Endothelial cell (in vitro differentiated cells): ENCODE measurements around the gene ZNF423. TPM values are rescaled to one million over a fixed set of nuclear protein-coding genes. Genes with fewer than 3 reads are reported as not detected.

Experiments used
- DNase-seq: peaks from one replicate; pipeline ENCODE4 v3.0.0; 2021; ENCODE audit warnings: low spot score
- H3K27ac Mint-ChIP-seq: one replicate; pipeline ENCODE4 v1.8.0; 2021; ENCODE audit warnings: mixed read lengths, inconsistent platforms; ENCODE audit not compliant: unreplicated experiment
- H3K27me3 Mint-ChIP-seq: one replicate; pipeline ENCODE4 v1.8.0; 2021; ENCODE audit warnings: mild to moderate bottlenecking, moderate library complexity, mixed read lengths, inconsistent platforms; ENCODE audit not compliant: unreplicated experiment
- H3K36me3 Mint-ChIP-seq: one replicate; pipeline ENCODE4 v1.8.0; 2021; ENCODE audit warnings: mild to moderate bottlenecking, low read depth, mixed read lengths, inconsistent platforms; ENCODE audit not compliant: unreplicated experiment
- H3K4me1 Mint-ChIP-seq: one replicate; pipeline ENCODE4 v1.8.0; 2021; ENCODE audit warnings: mild to moderate bottlenecking, mixed read lengths, inconsistent platforms; ENCODE audit not compliant: unreplicated experiment
- H3K4me3 Mint-ChIP-seq: one replicate; pipeline ENCODE4 v1.8.0; 2021; ENCODE audit warnings: mild to moderate bottlenecking, mixed read lengths, inconsistent platforms; ENCODE audit not compliant: unreplicated experiment
- H3K9me3 Mint-ChIP-seq: one replicate; pipeline ENCODE4 v1.8.0; 2021; ENCODE audit warnings: mixed read lengths, inconsistent platforms; ENCODE audit not compliant: unreplicated experiment
- total RNA-seq: library from RNA; stranded (reverse); fragmentation: NEBNext Ultra II Directional; extraction: Animal tissue kit (Norgen Biotek cat#: 25700); gene quantifications from one replicate; pipeline ENCODE4 v1.2.1, GENCODE V29; 2021; ENCODE audit not compliant: unreplicated experiment
- TF ChIP-seq, protein P1 (sequence below): fragments of 200-600 bp; sonication (generic); IDR thresholded peaks from one replicate; pipeline ENCODE4 v1.5.0; 2021; ENCODE audit warnings: antibody characterized with exemption; ENCODE audit not compliant: unreplicated experiment

Gene ZNF423
- total RNA-seq, 1 donor from 2014 or later, result 44.8 TPM

DNA sequence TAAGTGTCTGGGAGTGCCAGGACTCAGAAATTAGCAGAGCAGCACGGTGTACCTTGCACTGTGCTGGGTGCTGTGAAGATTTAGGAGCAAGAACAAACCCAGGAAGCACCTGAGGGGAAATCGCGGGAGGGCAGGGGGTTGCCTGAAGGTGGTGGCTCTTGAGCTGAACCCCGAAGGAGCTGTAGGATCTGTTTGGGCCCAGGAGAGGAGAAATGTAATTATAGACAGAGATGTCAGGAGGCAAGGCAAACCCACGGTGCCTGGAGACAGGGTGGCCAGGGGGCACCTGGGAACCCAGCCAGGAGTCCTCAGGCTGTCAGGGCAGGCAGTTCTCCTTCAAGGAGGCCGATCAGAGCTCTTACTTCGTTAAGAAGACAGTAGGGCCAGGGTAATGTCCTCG, 373.2 kb downstream of the ZNF423 start:
- H3K27ac Mint-ChIP-seq, result no peak overlapping the region
- no peak overlapping the region for H3K4me3 Mint-ChIP-seq
- H3K4me1 Mint-ChIP-seq, result no peaks in the 10 kb centered on the region
- DNase-seq, result no peak
- no peaks in the 10 kb centered on the region for H3K9me3 Mint-ChIP-seq
- H3K36me3 Mint-ChIP-seq, result peaks cover 8% of the 10 kb centered on the region
- H3K27me3 Mint-ChIP-seq, result peaks cover 4% of the 10 kb centered on the region
- TF ChIP-seq, protein P1, sequence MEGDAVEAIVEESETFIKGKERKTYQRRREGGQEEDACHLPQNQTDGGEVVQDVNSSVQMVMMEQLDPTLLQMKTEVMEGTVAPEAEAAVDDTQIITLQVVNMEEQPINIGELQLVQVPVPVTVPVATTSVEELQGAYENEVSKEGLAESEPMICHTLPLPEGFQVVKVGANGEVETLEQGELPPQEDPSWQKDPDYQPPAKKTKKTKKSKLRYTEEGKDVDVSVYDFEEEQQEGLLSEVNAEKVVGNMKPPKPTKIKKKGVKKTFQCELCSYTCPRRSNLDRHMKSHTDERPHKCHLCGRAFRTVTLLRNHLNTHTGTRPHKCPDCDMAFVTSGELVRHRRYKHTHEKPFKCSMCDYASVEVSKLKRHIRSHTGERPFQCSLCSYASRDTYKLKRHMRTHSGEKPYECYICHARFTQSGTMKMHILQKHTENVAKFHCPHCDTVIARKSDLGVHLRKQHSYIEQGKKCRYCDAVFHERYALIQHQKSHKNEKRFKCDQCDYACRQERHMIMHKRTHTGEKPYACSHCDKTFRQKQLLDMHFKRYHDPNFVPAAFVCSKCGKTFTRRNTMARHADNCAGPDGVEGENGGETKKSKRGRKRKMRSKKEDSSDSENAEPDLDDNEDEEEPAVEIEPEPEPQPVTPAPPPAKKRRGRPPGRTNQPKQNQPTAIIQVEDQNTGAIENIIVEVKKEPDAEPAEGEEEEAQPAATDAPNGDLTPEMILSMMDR, result no peak

DNA sequence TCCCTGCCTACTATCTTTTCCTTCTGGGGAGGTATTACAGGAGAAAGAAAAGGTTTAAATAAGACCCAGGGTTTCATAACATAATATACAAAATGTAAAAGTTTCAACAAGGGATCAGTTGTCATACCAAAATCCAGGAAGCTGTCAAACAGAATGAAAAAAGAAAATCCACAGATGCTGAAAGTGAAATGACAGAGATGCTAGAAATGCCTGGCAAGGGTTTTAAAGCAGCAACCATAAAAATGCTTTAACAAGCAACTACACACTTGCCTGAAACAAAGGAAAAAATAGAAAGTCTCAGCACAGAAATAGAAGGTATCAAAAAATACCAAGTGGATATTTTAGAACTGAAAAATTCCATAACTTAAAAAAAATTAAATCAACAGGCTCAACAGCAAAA, 377.3 kb downstream of the ZNF423 start:
- TF ChIP-seq, protein P1, result no peak
- no peaks in the 10 kb centered on the region for H3K36me3 Mint-ChIP-seq

DNA sequence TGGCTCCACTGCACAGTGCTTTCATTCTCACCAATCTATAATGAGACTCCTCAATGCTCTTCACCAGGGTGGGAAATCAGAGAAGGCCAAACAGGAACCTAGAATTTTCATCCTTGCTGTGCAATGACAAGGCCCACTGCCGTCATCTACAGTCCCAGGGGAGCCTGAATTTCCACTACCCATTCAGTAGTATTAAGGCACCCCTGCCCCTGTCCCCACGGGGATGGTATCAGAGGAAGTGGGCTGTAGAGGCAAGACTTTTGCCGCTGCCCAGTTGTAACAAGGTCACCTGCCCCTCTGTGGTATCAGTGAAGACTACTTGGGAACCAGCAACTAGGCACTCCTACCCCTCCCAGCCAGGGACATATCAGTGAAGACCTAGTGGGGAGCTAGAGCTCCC, 377.8 kb downstream of the ZNF423 start:
- Mint-ChIP-seq H3K36me3 (no peaks in the 10 kb centered on the region), H3K27me3 (peaks cover 2% of the 10 kb centered on the region), H3K4me3 (no peak overlapping the region), H3K4me1 (no peaks in the 10 kb centered on the region), H3K9me3 (no peaks in the 10 kb centered on the region), H3K27ac (no peak overlapping the region)
- DNase-seq, result no peak
- TF ChIP-seq, protein P1, result no peak

More for the DNA sequence above, 377.3 kb downstream of the ZNF423 start:
- no peak for DNase-seq
- no peaks in the 10 kb centered on the region for H3K4me1 Mint-ChIP-seq
- no peaks in the 10 kb centered on the region for H3K9me3 Mint-ChIP-seq
- no peak overlapping the region for H3K27ac Mint-ChIP-seq
- peaks cover 4% of the 10 kb centered on the region for H3K27me3 Mint-ChIP-seq
- no peak overlapping the region for H3K4me3 Mint-ChIP-seq

DNA sequence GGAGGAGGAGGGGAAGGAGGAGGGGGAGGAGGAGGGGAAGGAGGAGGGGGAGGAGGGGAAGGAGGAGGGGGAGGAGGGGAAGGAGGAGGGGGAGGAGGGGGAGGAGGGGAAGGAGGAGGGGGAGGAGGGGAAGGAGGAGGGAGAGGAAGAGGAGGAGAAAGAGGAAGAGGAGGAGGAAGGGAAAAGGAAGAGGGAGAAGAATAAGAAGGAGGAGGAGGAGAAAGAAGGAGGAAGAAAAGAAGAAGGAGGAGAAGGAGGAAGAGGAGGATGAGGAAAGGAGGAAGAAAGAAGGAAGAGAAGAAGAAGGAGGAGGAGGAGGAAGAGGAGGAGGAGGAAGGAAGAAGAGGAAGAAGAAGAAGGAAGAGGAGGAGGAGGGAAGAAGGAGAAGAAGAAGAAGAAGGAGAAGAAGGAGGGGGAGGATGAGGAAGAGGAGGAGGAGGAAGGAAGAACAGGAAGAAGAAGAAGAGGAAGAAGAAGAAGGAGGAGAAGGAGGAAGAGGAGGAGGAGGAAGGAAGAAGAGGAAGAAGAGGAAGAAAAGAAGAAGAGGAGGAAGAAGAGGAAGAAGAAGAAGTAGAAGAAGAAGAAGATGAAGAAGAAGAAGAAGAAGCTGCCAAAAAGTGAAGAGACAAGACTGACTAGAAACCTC, 378.5 kb downstream of the ZNF423 start:
- no peaks in the 10 kb centered on the region for H3K9me3 Mint-ChIP-seq
- no peaks in the 10 kb centered on the region for H3K27me3 Mint-ChIP-seq
- no peak for DNase-seq
- H3K4me1 Mint-ChIP-seq, result no peaks in the 10 kb centered on the region
- H3K4me3 Mint-ChIP-seq, result no peak overlapping the region
- no peak overlapping the region for H3K27ac Mint-ChIP-seq
- TF ChIP-seq, protein P1, result no peak
- no peaks in the 10 kb centered on the region for H3K36me3 Mint-ChIP-seq

DNA sequence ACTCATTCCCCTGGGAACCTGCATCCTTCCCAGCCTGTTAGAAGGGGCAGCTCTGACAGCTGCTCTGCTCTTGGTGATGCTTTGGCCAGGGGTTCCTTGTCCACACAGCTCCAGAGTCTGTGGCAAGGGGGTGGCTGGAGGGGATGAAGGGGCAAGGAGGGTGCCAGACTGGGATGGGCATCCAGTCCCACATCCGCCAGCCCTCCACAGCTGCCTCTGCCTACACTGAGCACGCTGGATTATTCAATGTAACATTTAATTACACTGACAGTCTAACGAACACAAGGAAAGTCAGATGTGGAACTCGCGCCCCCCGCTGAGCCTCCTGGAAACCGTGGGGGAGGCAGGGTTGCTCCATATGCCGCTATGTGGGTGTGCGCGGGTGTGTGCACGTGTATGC, 381.2 kb downstream of the ZNF423 start:
- Mint-ChIP-seq H3K27ac (no peak overlapping the region), H3K9me3 (no peaks in the 10 kb centered on the region), H3K4me1 (peaks cover 7% of the 10 kb centered on the region), H3K4me3 (no peak overlapping the region), H3K36me3 (no peaks in the 10 kb centered on the region), H3K27me3 (peaks cover 3% of the 10 kb centered on the region)
- TF ChIP-seq, protein P1, result no peak
- DNase-seq, result no peak
